GM18867 (cell line): Measurements from ENCODE around the gene ELMO1.
"Not testable (repeated sequence)": the region's sequence is repeated elsewhere in the genome, so short reads cannot be mapped to it uniquely, and the experiment has no call there.

Experiments
- ATAC-seq: cut with Tn5 transposase; IDR thresholded peaks from one replicate; pipeline ENCODE4 v1.9.1; 2021; ENCODE audit warnings: mild to moderate bottlenecking, moderate library complexity; ENCODE audit not compliant: unreplicated experiment

ELMO1 gene

DNA sequence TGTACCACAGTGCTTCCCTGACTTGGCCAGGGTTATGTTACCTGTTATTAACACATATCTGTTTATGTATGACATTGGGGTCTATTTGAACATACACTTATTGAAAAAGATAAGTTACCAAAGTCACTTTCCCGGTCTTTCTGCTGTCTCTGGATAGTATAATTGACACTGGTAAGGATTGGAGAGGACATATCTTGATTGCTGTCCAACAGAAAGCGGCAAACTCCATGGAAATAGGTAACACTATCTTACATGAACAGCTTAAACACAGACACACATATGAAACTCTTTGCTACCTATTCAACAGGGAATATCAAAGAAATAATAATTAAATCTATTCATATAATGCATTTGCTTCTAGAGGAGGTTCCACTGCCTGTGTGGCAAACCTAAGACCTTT is 441.9 kb downstream of the ELMO1 start:
- no peak for ATAC-seq

DNA sequence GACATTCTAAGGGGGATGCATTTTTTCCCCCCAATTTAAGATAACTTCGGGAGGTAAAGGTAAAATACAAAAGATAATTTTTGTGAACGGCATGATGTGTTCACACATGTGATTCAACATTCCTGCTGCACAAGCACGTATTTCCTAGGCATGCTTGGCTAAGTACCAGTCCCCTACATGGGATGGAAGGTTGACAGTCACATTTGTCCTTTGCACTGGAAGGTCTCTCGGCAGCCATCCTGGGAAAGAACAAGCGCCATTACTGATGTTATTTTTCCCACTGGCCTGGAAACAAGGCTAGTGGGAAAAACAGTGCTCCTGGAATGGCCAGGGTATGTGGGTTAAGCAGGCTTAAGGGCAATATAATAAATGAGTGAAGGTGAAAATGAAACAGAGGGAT is 448.2 kb downstream of the ELMO1 start:
- no peak for ATAC-seq

DNA sequence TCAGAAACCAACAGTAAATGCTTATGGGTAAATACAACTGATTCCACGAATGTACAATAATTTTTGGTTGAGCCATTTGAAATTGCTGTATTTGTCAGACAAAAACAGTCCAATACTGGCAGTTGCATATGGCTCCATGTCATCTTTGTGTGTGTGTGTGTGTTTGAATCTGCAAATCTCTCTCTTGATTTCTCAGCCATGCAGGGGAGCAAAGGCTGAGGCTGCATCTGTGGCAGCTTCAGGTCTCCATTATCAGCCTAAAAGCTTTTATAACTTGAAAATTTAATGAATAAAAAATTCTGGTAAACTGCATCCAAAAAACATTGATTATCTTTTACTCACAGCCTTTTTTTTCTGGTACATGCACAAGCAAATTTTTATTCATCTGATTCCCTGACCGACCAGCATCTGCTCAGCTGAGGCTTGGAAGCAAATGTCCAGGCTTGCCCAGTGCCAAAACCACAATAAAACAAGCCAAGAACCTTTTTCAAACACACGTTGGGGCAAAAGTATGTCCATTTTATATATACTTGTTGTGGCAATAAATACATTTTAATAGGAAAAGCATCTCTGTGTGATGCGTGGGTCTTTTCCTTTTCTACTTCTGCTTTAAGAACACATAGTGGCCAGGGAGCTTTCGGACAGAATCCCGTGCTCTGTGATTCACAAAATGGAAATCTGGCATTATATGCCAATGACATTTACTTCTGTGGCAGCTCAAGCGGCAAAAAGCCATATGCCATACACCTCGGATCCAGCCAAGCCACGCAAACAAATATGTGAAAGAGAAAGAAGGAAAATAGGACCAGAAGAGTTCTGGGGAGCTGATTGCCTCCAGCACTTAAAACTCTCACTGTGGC is 448.8 kb downstream of the ELMO1 start:
- ATAC-seq = no peak

DNA sequence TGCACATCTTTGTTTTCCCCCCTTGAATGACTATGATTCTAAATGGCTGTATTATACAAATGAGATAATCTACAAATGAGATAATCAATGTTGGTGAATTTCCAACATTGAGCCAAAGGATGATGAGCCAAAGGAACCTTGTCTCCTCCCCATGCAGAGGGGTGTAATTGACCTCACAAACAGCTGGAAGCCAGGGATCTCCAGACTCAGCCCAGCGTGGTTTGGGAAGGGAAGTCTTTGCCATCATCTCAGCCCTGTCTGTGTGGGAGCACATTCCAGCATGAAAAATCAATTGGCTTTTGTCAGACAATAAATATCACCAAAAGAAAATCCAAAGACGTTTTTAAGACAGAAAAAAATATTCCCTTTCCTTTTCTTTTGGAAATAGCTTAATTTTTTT is 452.9 kb downstream of the ELMO1 start:
- ATAC-seq = no peak

DNA sequence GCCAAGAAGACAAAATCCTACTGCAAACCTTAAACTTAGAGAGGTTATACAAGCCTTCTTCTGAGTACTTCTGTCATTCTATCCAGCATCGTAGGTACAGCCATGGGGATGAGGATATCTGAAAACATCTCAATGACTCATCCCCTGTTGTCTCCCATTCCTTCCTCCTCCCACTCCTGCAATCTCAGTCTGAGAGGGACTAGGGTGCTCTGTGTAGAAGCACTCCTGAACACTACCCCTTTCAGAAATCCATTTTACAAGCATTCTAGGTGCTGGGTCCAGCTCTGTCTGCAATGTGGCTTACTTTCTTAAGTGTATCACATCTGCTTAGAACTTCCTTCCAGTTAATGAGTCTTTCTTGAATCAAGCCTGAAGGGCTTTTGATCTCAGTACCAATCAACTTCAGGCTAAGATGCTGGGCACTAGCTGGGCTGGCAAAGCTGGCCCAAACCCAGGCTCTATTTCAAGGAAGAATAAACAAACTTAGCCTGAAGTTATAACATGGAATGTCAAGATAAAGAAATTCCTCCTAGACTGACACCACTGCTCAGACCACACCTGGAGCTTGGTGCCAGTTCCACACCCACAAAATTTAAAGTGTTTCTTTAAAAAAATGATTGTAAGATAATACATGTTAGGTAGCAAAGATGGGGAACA is 454.1 kb downstream of the ELMO1 start:
- no peak for ATAC-seq

DNA sequence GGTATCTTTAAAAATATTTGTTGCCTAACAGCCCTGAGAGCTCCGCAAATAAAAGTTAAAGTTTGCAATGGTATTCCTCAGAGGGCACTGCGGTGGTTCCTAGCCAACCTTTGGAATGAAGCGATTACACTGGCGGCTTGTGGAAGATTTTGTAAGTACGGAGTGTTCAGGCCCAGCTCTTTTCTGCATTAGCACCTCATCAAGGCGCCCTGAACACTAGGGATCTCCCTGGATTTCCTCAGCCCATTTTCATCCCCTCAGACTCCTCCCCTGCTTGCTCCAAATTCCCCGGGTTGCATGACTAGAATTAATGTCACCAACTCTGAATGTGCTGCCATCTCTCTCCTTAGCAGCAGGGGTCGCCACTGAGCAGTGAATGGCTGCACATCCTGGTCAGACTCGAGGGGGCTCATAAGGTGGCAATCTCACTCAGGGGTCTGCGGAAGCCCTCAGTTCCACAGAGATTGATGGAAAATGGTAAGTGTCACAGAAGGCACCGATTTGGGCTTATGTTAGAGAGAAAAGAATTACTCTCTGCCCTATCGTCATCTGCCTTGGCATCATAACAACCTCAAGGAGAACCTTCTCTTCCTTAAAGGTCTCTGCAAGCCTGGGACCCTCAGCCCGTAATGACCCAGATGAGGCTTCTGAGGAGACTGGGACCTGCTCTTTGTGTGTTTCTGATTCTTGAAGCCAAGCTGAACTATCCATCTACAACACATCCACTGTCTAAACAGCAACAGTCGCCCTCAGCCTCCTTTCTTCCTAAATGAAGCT is 461.5 kb downstream of the ELMO1 start:
- peak; percentile 70 for ATAC-seq

DNA sequence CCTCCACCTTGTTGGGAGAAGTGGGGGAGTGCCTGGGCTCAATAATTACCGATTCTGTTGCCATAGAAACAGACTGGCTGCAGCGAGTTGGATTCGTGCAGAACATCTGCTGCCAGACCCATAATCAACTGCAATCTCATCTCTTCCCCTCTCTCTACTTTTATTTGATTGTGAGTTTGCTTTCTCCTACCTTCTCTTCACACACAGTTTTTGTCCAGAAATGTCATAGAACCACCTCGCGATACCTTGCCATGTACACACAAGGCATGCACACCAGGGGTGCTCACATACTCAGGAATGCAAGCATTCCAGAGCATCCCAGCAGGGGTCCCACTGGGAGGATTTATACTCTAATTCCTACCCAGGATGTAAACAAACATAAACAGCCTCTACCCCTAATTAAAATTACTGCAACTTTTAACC is 462.1 kb downstream of the ELMO1 start:
- ATAC-seq = no peak

DNA sequence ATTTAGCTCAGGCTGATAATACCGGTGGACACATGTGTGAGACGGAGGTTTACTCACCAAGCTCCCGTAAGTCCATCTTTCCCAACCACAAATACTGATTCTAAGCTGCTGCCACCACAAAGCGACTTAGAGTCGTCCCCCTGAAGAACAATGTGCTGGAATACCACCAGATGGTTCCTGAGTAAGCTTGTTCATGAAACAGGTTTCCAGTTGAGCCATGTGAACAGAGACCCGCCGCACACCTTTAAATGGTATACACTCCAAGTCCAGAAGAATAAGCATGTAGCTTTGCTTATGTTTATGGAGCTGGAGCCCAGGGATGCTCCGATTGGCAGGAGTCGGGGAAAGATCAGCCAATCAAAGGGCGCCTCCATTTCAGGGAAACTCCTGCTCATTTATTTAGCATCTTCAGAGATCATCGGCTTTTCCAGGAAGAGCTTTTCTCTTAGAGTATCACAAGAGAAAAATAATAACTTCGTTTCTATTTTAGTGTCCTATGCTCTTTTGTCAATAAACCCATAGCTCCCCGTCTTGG is 462.7 kb downstream of the ELMO1 start:
- ATAC-seq = no peak

DNA sequence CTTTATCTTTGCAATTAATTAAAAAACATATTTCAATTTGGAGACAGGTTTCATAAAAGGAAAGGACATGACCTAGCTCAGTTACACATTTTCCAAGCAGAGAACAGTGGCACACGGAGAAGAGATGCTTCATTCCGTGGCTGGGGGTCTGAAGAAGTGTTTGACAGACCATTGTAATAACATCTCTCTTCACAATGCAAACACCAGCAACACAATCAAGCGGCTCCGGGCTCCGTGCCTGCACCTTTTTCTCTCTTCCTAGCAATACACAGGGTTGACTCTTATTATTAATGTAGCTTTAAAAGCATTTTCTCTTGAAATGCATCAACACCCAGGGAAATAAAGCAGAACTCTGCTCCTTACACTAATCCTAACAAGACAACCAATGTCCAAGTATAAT is 463.3 kb downstream of the ELMO1 start:
- no peak for ATAC-seq

DNA sequence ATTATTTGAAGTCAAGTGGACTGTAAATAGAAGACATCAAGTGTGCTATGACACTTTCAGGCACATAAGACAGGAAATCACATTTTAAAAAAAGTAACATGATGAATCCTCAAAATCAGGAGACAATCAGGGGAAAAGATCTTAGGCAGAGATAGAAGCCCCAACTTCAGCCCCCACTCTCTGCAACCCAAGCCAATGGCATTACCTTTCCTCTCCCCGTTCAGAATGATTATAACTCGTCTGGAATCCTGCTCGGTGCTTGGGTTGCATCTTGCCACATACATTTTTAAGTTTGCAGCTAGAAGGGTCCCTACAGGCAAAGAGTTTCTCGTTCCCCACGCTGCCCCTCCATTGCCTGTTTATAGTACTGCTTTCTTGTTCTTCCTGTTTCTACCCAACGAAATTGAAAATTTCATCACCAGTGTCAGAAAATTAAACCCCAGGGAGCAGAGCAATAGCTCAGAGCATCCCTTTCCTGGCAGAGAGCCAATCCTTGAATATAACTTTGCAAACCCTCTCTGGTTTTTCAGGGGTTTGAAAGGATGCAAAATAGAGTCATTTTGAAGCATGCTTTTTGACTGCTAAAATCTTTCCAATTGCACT is 463.9 kb downstream of the ELMO1 start:
- ATAC-seq = no peak

DNA sequence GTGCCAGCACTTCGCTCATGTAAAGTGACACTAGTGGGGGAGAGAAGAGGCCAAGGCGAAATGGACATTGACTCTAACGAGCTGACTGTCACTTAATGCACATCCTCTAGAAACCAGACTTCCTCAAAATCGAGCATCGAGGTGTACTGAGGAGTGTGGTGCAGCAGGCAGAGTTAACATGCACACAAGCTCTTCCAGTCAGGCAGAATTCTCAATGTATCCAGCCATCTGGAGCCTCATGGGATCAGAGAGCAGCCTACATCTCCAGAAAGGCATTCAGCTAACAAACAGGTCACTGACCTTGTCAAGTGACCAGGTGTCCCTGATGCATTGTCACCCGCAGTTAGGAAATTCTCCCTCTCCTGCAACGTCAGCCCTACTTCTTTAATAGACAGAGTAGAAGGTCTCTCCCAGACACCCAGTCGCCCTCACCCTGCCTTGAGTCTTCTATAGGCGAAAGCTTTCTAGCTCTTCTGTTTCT is 464.6 kb downstream of the ELMO1 start:
- ATAC-seq = no peak

DNA sequence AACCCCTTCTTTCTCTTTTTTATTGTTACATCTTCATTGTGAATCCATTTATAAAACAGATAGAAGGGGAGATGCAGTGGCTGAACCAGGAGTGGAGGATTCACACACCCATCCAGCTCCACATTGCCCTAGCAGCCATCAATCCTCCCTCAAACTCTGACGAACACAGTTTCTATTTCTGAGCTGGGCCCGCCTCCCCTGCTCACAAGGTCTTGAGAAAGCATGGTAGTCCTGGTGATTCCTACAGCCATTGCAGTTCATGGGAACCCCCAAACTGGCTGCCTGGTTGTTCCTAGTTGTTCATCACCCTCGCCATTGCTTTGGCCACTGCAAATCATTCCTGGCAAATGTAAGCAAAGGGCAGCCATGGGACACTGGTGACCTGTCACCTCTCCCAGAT is 465.9 kb downstream of the ELMO1 start:
- no peak for ATAC-seq

DNA sequence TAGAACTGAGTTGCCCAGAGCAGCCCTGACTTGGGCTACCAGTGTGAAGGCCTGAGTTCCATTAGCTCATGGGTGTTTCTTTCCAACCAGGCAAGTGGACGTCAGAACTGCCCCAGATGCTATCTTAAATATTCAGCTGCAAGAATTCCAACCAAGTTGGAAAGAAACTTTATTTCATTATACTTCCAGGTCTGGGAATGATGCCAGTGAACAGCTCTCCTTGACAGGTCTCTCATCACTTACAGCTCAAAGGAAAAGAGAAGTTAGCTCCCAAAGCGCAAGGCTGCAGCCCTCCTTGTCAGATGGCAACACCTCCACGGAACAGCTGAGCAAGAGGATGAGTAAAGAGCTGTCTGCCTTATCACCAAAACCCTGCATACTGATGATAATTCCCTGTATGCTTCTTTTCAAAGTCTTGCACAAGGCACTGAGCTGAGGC is 468.8 kb downstream of the ELMO1 start:
- no peak for ATAC-seq

DNA sequence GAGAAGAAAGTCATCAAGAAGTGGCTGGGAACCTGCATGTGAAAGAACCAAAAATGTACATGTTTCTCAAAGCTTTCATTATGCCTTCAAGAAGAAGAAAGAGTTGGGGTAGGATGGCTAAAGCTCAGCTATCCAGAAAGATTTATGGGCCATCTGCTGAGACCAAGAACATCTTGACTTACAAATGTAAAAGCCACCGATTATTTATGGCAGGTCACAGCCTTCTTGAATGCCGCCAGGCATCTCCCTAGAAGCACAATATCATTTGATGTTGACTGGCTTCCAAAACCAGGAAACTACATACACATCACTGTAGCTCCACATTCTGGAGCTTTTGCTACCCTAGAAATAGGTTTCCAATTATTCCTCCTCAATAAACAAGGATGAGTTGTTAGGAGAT is 470.2 kb downstream of the ELMO1 start:
- ATAC-seq = no peak

DNA sequence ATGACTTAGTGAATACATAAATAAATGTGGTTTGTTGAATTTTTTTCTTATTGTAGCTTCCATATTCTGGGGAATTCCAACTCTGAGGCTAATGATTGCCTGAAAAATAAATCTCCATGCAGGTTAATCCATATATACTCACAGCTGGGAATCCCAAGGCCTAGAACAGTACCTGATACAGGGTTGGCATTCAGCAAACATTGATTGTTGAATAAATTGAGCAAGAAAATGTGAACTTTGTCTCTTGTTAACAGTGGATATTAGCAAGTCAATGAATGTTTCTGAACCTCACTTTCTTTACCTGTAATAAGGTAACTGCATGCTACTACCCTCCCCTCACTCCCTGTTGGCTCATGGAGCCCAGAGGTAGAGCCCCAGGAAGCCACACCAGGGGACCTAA is 470.8 kb downstream of the ELMO1 start:
- no peak for ATAC-seq

DNA sequence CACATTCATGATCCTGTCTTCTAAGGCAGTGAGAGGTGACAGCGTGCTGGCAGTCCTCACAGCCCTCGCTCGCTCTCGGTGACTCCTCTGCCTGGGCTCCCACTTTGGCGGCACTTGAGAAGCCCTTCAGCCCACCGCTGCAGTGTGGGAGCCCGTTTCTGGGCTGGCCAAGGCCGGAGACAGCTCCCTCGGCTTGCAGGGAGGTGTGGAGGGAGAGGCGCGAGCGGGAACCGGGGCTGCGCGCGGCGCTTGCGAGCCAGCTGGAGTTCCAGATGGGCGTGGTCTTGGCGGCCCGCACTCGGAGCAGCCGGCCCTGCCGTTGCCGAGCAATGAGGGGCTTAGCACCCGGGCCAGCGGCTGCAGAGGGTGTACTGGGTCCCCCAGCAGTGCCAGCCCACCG is 475.1 kb downstream of the ELMO1 start:
- not testable (repeated sequence) for ATAC-seq

DNA sequence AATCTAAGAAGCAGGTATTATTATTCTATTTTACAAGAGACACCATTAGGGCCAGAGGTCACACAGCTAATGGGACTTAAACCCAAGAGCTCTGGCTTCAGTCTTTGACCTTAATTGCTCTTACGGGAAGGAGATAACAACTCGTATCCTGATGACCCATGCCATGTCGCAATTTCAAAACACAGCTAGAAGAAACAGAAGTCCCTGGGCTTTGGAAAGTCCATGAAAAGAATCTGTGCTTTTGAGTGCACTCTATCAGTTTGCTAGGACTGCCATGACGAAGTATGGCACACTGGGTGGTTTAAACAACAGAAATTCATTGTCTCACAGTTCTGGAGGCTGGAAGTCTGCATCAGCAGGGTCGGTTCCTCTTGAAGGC is 476.5 kb downstream of the ELMO1 start:
- no peak for ATAC-seq

DNA sequence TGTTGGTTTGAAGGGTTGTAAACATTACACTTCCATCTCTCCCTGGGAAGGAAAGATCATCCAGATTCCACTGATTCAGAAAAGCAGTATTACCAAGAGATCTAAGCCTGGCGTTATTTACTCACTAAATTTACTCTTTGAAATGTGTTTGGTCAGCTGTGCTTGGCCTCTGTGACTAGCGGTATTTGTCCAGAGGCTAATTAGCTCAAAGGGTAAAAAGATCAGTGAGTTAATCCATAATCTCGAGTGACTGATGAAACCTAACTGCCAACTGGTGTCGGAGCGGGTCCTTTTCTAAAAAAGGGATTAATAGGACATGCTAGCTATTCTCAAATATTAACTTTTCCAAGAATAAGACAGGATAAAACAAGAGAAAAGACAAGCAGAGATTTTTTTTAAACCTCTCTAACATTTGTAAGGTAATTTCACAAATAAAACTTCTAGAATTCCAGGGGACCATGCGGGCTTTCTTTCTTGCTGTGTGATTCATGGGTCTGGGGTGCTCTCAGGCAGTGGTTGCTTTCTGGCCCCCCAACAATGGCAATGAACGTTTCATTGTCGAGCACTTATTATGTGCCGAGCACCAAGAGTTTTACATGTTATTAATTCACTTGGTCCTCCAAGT is 477.0 kb downstream of the ELMO1 start:
- ATAC-seq = no peak

DNA sequence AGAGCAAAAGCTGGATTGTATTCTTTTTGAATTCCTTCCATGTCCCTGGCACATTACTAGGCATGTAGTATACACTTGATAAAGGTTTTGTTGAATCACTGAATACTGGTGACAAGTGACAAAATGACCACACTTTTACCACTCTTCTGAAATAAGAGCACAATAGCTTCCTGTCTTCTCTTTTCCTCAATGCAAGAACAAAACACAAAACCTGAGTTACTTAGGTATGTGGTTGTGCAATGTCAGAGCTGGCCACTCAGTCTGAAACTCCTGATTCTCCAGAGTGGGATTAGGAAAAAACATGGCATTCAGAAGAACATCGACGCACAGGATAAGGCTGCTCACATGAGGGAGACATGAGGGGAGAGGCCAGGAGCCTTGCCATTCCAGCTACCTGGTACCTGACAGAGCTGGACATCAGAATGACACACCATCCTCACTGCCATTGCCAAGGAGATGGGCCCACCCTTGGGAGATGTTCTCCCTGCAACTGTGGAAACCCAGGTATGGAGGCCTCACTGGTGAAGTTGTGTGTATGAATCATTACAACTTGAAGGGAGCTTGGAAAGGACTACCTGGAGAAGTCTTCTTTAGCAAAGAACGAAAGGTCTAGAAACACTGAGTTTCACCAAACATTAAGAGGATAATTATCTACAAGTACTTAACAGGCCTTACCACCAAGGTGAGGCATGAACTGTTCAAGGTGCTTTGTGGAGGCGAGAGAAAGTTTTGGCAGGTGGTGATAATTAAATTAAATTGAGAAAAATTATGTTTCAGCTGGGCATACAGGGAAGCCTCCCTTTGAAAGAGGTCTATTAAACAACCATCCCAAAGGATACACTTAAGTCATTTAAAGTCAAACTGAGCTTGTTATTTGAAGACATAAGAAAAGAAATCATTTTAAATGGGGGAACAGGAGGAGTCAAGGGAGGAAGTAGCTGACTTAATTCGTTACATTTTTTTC is 477.8 kb downstream of the ELMO1 start:
- ATAC-seq = no peak
